ENCODE measurements around the gene PID1.

Gene PID1

DNA sequence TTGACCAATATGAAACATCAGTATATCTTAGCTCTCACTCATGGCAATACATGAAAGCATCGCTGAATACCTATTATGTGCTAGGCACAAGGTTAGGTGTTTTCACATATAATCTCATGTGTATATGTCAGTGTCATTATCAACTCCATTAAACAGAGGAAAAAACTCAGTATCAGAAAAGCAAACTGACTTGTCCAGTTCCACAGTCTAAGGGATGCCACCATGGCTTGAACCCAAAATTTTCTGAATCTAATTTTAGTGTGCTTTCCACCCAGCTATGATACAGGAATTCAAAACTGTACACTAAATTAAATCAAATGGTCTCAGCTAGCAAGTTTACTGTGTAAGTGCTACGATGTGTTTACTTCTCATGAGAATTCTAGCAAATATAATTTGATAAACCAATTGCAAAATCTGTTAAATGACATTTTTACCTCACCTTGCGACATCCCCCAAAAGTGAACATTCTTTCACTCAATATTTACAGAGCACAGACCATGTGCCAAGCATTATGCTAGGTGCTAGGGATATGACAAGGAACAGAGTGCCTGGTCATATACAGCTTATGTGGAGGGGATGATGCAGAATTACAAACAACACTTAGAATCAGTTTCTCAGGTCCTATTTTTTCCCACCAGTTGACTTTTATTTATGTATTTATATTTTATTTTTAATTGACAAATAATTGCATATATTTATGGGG lies 211.6 kb downstream of the PID1 start:
- DNase-seq, result no peak

DNA sequence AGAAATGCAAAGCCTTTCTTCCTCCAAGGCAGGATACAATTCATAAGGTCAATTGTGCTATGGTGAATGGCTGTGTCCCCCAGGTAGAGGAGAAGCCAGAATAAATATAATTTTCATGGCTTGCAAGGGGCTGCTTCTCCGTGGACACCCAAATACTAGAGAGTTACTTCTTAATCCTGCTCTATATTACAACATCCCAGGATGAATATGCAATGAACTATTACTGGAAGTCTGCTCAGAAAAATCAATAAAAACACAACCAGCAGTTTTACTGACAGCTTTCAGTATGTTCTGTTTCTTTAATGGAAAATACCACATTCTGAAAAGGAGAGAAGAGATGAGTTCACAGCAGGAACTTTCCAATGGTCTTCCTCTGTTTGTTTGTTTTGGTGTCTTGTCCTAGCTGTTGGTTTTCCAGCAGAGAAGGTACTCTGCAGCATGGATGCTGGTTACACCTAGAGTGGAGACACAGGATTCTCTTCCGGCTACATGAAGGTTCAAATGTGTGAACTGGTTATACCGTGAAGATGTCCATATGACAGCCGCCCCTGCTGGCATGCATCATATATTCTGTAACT lies 213.0 kb downstream of the PID1 start:
- DNase-seq, result no peak

DNA sequence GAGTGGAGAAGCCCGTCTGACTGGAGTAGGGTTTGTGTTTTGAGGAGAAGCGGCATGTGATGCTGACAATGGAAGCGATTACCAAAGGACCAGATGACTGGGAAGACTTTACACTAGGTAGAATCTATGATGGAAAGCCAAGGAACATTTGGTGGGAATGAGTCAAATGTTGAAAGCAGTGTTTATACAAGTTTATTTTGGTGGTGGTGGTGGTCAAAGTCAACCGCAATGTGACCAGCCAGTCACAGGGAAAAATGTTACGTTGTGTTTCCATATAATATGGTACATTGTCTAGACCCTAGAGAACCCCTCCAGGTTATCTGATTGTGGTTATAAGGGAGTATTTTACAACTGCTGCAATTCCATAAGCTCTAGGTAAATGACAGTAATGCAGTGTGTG lies 216.8 kb downstream of the PID1 start:
- no peak for DNase-seq

DNA sequence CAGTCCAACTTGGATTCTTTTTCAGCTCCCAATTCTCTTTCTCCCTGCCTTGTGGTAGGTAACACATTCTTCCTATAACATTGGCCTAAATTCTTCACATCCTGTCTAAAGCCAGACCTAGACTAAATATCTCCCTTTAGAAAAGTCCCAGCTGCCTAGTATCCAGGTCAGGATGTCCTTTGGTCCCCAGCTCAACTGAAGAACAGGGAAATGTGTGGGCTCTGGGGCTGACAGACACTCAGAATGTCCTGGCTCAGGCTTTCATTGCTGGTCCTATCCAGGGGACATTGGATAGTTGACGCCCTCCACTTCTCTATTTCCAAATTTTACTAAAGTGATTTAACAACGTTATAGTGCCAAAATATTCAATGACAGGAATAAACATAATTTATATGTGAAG lies 219.3 kb downstream of the PID1 start:
- no peak for DNase-seq

DNA sequence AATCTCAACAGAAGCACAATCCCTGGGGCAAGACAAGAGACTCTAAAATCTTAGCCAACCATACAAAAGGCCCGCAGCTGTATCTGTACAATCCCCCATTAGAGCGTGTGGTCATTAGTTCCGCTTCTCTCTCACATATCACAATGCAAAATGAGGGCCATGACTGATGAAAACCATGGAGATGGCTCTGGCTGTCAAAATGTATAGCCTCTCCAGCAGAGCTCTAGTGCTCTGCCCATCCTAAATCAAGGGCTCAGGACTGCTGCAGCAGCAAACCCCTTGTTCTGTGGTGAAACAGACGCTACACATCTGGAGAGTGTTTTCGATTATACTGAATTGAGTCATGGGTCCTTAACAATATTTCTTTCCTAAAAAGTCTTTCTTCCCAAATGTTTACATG lies 221.0 kb downstream of the PID1 start:
- no peak for DNase-seq

DNA sequence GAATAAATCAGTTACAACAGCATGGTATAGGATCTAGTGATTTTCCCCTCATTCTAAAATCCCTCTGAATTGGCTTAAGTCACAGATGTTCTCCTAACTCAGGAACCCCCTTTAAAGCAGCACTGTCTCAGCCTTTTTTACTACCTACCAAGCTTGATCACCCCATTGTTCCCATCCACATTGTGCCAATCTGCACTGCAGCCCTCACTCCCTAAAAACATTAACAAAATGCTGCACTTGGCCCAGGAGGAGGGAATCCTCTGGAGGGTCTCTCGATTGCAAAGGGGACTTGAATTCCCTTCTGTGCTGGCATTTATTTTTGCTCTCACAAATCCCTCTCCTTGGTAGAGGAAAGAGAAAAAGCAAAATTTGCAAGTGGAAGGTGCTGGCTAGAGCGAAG lies 223.0 kb downstream of the PID1 start:
- no peak for DNase-seq

DNA sequence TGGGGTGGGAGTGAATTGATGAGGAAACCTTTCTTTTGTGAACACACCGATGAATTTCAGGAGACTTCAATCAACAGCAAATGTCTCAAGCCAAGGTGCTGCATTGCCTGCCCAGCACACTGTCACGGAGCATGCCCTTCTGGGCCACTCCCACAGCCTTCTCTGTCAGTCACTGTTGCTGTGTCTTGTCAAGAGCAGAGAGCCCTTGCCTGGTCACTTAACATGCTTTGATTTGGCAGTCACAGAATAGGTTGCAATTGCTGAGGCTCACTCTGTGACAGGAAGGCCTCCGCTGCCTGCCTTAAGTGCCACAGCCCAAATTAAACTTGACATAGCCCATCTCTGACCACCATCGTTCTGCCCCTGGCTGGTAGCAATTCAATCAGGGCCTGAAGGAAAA lies 225.4 kb downstream of the PID1 start:
- DNase-seq, result no peak

DNA sequence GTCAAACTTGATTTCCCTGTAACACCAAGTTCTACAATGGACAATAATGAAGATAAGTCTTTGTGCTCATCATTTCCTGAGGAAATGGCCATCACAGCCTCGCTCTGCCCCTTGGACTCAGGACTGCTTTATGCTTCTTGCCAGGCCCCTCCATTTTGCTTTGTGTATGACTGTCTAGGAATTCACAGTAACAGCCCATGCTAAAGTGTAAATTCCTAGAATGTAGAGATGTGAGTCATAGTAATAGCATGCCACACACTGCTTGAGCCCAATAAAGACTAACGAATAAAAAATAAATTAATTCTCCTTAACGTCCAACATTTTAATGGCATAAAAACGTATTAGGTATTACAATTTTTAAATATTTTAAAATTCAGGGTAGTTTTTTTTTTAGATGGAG lies 226.5 kb downstream of the PID1 start:
- DNase-seq, result no peak

DNA sequence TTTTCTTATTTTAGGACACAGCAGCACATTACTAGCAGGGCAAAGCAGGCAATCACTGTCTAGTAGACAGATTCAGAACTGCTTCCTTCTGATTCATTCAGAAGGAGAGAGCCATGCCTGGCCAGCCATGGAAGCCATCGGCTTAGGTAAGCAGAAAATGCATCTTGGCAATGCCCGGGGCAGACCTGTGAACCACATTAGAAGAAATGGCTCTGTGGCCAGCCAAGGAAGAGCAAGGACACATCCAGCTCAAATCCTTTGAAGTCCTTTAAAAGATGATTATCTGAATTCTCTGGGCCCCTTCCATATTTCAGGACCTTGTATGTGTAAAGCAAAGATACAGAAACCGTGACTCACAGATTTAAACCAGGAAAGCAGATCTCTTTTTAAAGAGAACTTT lies 227.4 kb downstream of the PID1 start:
- no peak for DNase-seq

DNA sequence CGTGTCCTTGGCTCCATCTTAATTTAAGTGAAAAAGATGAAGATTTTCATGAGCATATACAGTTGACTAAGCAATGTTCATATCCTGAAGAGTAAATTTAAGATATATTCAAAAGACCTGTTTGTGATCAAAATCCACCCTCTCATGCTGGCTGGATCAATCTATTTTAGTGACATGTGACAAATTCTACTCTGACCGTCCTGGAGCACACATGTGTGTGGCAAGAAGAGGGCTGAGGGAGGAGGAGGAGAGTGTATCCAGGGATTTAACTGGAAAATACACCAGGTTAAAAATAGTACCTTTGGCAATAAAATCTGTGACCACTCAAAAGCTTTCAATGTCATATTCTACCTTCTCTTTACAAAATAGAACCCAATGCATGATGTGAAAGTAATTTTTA lies 228.7 kb downstream of the PID1 start:
- no peak for DNase-seq

DNA sequence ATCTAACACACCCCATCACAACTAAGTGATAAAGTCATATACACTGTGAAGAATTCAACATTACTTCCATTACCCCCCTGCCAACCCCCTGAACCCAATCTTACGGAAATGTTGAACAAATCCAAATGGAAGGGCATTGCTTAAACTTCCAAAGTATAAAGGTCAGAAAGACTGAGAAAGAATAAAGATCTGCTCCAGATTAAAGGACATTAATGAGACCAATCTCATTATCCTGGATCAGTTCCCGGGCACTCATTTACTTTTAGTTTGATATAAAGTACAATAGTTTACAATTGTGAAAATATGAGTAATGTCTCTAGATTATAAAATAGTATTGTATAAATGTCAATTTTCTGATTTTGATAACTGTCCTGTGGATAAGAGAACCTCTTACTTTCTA lies 229.4 kb downstream of the PID1 start:
- no peak for DNase-seq

DNA sequence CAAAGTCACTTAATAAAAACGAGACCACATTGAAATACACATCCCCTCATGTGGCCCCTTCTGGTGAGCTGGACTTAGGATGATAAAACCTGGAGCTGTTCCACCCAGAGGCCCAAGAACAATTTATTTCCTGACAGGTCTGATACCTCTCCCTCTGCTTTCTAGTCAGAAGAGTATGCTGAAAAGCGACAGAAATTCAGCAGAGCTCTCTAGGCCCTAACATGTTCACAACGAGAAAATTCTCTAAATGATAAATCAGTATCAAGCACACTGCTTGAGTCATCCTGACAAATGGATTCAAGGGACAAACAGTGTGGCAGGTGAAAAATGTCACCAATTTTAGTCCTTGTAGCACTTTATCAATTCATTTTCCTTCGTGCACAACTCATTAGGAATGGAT lies 233.5 kb downstream of the PID1 start:
- DNase-seq, result no peak

DNA sequence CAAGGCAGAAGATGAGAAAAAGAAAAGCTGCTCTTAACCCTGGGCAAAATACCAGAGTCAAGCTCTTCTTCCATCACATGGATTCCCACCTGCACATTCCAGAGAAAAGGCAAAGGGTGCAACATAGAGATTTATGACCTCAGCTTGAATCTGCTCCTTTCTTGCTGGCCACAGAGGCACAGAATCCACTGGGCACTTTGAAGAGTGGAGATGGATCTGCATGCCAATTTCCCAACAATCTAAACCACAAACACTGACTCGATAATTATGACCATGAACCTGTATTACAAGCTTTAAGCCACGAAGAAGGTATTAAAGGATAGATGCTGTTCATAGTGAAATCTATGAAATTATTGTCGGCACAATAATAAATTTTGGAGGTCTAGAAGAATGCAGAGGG lies 237.3 kb downstream of the PID1 start:
- no peak for DNase-seq

DNA sequence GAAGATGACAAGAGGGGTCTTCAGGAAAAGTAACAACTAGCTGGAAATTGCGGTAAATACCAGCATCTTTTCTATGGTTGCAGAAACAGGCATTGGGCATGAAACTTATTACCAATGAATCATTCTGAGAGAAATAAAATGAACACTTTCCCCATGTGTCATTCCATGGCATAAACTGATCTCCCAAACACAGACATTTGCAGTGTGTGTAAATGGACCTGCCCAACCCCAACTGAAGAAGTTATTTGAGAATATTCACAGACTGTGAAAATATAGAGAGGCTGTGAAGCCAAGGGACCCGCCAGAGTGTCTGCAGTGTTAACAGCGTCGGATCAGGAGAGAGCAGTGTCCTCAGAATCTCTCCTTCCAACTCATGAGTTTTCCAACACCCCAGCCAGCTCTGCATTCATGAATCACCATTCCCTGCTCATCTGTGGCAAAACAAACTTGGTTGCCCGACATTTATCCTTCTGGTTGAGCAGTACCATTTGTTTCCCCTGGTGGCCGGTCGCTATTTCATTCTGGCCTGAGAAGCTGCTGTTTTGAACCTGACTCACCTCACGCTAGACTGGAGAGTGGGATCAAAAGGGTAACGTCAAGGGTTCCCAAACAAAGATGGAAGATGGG lies 238.4 kb downstream of the PID1 start:
- no peak for DNase-seq

DNA sequence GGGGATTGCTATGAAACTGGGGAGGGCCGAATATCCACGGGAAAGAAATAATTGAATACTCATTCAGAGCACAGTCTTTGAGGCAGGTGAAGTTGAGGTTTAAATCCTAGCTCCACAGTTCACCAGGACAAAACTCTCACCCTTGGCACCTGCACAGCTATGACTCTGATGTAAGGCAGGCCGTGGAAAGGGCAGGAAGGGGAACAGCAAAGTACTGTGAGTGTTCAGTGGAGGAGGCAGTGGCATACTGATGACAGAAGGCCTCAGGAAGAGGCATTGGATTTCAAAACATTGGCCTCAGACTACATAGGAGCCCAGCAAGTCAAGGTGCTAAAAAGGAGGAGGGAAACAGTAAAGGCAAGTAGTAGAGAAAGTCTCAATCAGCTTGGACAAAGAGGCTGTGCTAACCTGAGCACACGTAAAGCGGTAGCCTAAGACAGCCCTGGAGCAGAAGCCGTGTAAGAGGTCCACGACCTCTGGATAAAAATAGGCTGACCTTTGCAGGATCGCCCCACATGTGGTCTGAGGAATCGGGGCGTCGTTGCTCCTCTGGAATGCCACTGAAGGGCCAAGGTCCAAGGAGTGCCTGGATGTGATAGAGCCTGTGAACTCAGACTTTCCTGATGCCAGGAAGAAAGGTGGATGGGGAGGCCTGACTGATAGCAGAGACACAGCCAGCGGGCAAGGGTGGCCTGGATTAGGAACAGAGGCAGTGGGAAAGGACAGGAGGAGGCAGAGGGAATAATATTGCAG lies 243.6 kb downstream of the PID1 start:
- no peak for DNase-seq

DNA sequence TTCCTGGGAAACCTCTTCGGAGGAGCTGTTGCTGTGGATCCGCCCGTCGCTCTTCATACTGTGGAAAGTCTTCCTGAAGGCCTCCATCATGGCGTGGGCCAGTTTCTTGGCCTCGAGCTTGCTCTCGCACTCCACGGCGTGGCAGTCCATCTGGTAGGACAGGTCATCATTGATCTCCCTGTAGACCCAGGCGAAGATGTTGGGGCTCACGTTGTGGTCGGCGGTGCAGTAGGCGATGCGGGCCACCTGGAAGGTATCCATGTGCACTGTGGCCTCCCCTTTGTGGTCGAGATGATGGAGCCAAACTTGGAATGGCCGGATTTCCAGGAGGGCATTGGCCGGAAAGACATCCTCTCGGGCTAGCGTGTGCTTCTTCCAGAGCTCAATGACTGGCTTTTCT lies 245.4 kb downstream of the PID1 start:
- no peak for DNase-seq

DNA sequence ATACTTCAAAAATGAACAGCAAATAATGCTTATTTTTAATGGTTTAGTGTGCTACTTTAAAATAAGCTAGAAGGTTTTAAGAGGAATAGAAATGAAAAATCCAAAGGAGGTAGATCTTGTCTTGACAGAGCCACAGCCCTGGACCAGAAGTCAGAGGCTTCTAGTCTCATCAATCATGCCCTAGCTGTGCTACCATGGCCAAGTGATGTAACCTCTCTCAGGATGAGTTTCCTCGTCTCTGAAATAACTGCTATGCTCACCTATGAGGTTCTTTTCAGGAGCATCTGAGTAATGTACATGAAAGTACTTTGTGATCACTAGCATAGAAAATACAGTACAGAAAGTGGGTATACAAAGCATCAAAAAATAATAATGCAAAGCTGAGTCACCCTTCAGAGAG lies 248.4 kb downstream of the PID1 start:
- DNase-seq, result no peak

DNA sequence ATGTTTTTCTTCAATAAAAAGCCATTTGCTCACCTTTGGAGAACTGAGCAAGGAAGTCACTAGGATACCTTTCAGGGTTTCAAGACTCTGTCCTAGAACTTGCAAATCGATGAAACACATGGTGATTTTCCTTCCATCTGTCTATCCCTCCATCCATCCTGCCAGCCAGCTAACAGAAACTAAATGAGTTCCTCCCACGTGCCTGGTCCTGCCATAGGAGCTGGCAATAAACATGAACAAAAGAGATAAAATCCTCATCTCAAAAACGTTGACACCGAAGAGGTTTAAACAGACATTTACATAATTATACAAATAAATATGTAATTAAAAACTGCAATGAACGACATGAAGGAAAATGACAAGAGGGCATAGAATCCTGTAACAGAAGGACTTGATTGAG lies 249.0 kb downstream of the PID1 start:
- no peak for DNase-seq

DNA sequence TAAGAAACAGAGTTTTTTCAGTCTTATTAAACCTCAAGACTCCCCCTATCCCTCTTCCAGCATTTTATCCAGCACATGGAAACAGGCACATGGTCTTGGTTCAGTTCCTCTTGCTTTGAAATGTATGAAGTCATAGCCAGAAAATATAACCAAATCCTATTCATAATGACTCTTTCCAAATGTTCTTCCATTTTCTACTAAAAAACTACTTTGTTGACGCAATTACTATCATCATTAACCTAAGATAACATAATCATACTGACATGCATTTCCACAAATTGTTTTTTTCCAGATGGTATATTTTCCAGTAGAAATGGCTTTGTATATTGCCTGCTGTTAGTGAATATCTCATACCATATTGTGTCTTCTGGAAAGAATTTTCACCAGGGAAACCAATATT lies 261.3 kb downstream of the PID1 start:
- no peak for DNase-seq

DNA sequence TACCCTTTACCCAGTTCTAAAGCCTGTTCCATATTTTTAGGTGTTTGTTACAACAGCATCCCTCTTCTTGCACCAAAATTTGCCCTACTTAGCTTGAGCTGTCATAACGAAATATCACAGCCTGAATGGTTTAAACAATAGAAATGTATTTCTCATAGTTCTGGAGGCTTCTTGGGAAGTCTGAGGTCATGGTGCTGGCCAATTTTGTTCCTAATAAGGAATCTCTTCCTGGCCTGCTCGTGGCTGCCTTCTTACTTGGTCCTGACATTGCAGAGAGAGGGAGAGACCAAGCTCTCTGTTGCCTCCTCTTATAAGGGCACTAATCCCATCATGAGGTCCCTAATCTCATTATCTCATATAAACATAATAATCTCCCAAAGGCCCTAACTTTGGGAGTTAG lies 267.8 kb downstream of the PID1 start:
- DNase-seq, result no peak

DNA sequence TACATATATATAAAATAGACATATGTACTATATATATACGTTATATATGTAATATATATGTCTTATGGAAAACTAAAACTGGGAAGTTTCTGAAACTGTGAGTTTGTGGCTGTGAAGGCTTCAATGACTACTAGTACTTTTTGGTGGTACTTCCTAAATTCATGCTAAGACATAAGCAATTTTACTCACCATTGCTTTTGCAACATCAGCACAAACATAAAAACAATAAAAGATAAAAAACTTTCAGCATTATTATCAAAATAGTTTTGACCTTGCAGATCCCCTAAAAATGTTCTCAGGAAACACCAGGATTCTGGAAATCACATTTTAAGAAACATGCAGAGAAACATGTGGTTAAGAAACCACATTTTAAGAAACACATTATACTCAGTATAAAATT lies 269.9 kb downstream of the PID1 start:
- no peak for DNase-seq

DNA sequence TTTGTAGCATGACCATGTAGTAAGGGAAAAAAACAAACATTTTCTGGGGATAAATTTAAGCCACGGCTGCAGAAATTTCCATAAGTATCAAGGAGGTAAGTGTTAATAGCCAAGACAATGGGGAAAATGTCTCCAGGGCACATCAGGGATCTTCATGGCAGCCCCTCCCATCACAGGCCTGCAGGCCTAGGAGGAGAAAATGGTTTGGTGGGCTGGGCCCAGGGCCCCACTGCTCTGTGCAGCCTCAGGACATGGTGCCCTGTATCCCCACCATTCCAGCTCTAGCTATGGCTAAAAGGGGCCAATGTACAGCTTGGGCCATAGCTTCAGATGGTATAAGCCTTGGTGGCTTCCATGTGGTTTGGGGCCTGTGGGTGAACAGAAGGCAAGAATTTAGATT lies 271.8 kb downstream of the PID1 start:
- DNase-seq, result no peak

DNA sequence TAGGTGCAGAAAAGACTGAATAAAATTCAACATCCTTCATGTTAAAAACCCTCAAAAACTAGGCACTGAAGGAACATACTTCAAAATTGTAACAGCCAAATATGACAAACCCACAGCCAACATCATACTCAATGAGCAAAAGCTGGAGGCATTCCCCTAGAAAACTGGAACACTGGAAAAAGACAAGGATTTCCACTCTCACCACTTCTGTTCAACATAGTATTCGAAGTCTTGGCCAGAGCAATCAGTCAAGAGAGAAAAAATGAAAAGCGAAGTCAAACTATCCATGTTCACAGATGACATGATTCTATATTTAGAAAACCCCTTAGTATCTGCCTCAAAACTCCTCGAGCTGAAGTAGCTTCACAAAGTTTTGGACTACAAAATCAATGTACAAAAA lies 282.3 kb downstream of the PID1 start:
- DNase-seq, result no peak

All from SW 1271 (cell line).